Breast epithelium (tissue), 4 donors: ENCODE measurements around the gene GEN1. TPM values are rescaled to one million over a fixed set of nuclear protein-coding genes. Genes with fewer than 3 reads are reported as not detected.

Experiments
- DNase-seq, 2 donors: peaks; one replicate each; pipeline ENCODE4 v3.0.0-alpha.2; 2019; ENCODE audit warnings: low spot score in 2 of 2
- H3K27ac ChIP-seq, 2 donors: fragments of 200-600 bp; sonication (generic) in 1 of 2; one replicate each; pipeline ENCODE4 v1.5.1; 2016 to 2019; ENCODE audit warnings: mild to moderate bottlenecking in 1 of 2
- H3K27me3 ChIP-seq, 2 donors: fragments of 200-600 bp; sonication (generic) in 1 of 2; one replicate each; pipeline versions ENCODE4 v1.5.1 to v1.6.0; 2017 to 2019; ENCODE audit warnings: control low read depth in 1 of 2, mild to moderate bottlenecking in 1 of 2
- H3K36me3 ChIP-seq: fragments of 200-600 bp; one replicate; pipeline ENCODE4 v1.5.1; 2019
- H3K4me1 ChIP-seq, 2 donors: fragments of 200-600 bp; sonication (generic); one replicate each; pipeline ENCODE4 v1.5.1; 2016 to 2019; ENCODE audit warnings: control low read depth in 1 of 2
- H3K4me3 ChIP-seq, 3 donors: fragments of 200-600 bp; sonication (generic); 1 replicate in 2 of 3; 2 replicates in 1 of 3; pipeline ENCODE4 v1.5.1; 2016 to 2019; ENCODE audit warnings: mild to moderate bottlenecking in 3 of 3, moderate library complexity in 2 of 3
- H3K9me3 ChIP-seq, 2 donors: fragments of 200-600 bp; sonication (generic) in 1 of 2; one replicate each; pipeline ENCODE4 v1.5.1; 2016 to 2019; ENCODE audit warnings: control low read depth in 1 of 2
- CTCF ChIP-seq, 3 donors: fragments of 450-650 bp; IDR thresholded peaks; one replicate each; pipeline ENCODE4 v1.5.1; 2016 to 2017; ENCODE audit warnings: antibody characterized with exemption in 3 of 3, mild to moderate bottlenecking in 3 of 3, moderate library complexity in 3 of 3
- POLR2A ChIP-seq: fragments of 450-650 bp; IDR thresholded peaks from one replicate; pipeline ENCODE4 v1.6.1; 2016; ENCODE audit warnings: antibody characterized with exemption, mild to moderate bottlenecking, moderate library complexity
- POLR2AphosphoS5 ChIP-seq, 3 donors: sonication (generic); formaldehyde crosslinking; IDR thresholded peaks; one replicate each; pipeline ENCODE4 v1.6.1; 2017; ENCODE audit warnings: antibody characterized with exemption in 3 of 3
- intact Hi-C: fragments of 100-400 bp; cut with DNase I; formaldehyde crosslinking; loops from one replicate; pipeline ENCODE4 v1.15.1; 2023; ENCODE audit warnings: low total_unique reads
- total RNA-seq, 3 donors: library from RNA; depleted of rRNA; stranded (reverse); fragments of >200 nt; gene quantifications; one replicate each; pipeline ENCODE4 v1.1.0, GENCODE V29; 2016

The GEN1 gene
- total RNA-seq, 3 donors from 2014 or later: 3.6 to 12.7 (median 6.7) TPM

GRCh38 chr2:17762451-17762850 lies 8.5 kb downstream of the GEN1 start:
- Histone ChIP-seq H3K4me3 (no peak overlapping the region), H3K27ac (no peak overlapping the region), H3K9me3 (no peaks in the 10 kb centered on the region), H3K4me1 (no peaks in the 10 kb centered on the region), H3K36me3 (no peaks in the 10 kb centered on the region), H3K27me3 (no peaks in the 10 kb centered on the region)
- no peak for DNase-seq
- TF ChIP-seq CTCF (IDR thresholded peaks at IDR 0.05) (no peak), POLR2A (no peak), POLR2AphosphoS5 (IDR thresholded peaks at IDR 0.05) (no peak)
- intact Hi-C loops: no loop called here

- H3K4me3 ChIP-seq: no peak overlapping the region
- no peaks in the 10 kb centered on the region for H3K9me3 ChIP-seq
- no peaks in the 10 kb centered on the region for H3K36me3 ChIP-seq
- TF ChIP-seq CTCF (IDR thresholded peaks at IDR 0.05) (no peak), POLR2AphosphoS5 (IDR thresholded peaks at IDR 0.05) (no peak), POLR2A (no peak)
- no peak overlapping the region for H3K27ac ChIP-seq
- H3K27me3 ChIP-seq: no peaks in the 10 kb centered on the region
- no peak for DNase-seq
- intact Hi-C loops: no loop called here
- no peaks in the 10 kb centered on the region for H3K4me1 ChIP-seq
Measured at GRCh38 chr2:17763641-17764333, 9.8 kb downstream of the GEN1 start.

GRCh38 chr2:17765398-17765797 lies 11.5 kb downstream of the GEN1 start:
- no peaks in the 10 kb centered on the region for H3K27me3 ChIP-seq
- intact Hi-C loops: no loop called here

GRCh38 chr2:17768894-17769293 lies 15.0 kb downstream of the GEN1 start:
- TF ChIP-seq POLR2AphosphoS5 (IDR thresholded peaks at IDR 0.05): no peak
- TF ChIP-seq CTCF (IDR thresholded peaks at IDR 0.05): no peak
- no peak for TF ChIP-seq POLR2A
- Histone ChIP-seq H3K4me1 (no peaks in the 10 kb centered on the region), H3K27me3 (no peaks in the 10 kb centered on the region), H3K4me3 (no peak overlapping the region), H3K9me3 (no peaks in the 10 kb centered on the region), H3K27ac (no peak overlapping the region), H3K36me3 (no peaks in the 10 kb centered on the region)
- intact Hi-C loops: no loop called here
- DNase-seq: no peak

More at GRCh38 chr2:17765398-17765797, 11.5 kb downstream of the GEN1 start:
- H3K4me3 ChIP-seq: no peak overlapping the region
- TF ChIP-seq CTCF (IDR thresholded peaks at IDR 0.05) (no peak), POLR2A (no peak), POLR2AphosphoS5 (IDR thresholded peaks at IDR 0.05) (no peak)
- no peak overlapping the region for H3K27ac ChIP-seq
- DNase-seq: no peak
- no peaks in the 10 kb centered on the region for H3K9me3 ChIP-seq
- no peaks in the 10 kb centered on the region for H3K4me1 ChIP-seq
- H3K36me3 ChIP-seq: no peaks in the 10 kb centered on the region

GRCh38 chr2:17771956-17772355 lies 18.0 kb downstream of the GEN1 start:
- intact Hi-C loops: no loop called here

More at GRCh38 chr2:17771956-17772355, 18.0 kb downstream of the GEN1 start:
- no peaks in the 10 kb centered on the region for H3K4me1 ChIP-seq
- TF ChIP-seq POLR2A (no peak), POLR2AphosphoS5 (IDR thresholded peaks at IDR 0.05) (no peak), CTCF (IDR thresholded peaks at IDR 0.05) (no peak)
- H3K27ac ChIP-seq: no peak overlapping the region
- no peak for DNase-seq
- no peak overlapping the region for H3K4me3 ChIP-seq
- H3K36me3 ChIP-seq: no peaks in the 10 kb centered on the region
- H3K27me3 ChIP-seq: no peaks in the 10 kb centered on the region
- H3K9me3 ChIP-seq: no peaks in the 10 kb centered on the region
